ENCODE data around the gene ASB4.
A peak's percentile ranks its signal among the peaks of the same experiment; 100 is the strongest.
"Not testable (repeated sequence)": the region's sequence is repeated elsewhere in the genome, so short reads cannot be mapped to it uniquely, and the experiment has no call there.

The ASB4 gene

DNA sequence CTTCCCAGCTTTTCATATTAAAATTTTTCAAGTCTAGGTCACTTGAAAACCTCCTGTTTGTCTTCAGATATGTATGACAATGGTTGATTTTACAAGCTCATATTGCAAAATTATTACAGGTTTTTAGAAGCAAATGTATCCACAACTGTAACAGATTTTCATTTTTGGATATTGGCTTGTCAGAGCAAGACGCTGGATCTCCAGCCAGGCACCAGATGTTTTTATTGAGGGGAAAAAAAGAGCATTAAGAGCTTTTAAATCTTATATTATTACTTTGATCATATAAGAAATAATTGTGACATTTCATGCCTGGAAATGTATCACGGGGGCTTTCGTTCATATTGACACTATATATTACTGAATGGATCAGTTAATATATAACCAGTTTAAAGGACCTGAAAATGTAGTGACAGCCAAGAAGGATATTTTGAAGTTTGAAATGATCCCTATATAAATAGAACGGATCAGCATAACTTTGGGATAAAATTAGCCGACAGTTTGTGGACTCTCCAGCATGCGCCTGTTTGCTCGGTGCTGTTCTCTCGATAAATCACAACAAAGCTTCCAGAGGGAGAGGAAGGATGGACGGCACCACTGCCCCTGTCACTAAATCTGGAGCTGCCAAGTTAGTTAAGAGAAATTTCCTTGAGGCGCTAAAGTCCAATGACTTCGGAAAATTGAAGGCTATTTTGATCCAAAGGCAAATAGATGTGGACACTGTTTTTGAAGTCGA, at the start of gene ASB4:
ASB4 (plus strand) TSS at position 553 of the 733 bp plus-strand sequence; CDS start at position 582, 29 bp downstream.
- no peak for DNase-seq

- DNase-seq, result no peak
These were observed 49.3 kb upstream of the ASB4 start for GRCh38 chr7:95436407-95436806.

- no peak for DNase-seq
These were observed 45.2 kb upstream of the ASB4 start for GRCh38 chr7:95440394-95441038.

GRCh38 chr7:95441042-95441823, 44.5 kb upstream of the ASB4 start:
- DNase-seq, result no peak

DNA sequence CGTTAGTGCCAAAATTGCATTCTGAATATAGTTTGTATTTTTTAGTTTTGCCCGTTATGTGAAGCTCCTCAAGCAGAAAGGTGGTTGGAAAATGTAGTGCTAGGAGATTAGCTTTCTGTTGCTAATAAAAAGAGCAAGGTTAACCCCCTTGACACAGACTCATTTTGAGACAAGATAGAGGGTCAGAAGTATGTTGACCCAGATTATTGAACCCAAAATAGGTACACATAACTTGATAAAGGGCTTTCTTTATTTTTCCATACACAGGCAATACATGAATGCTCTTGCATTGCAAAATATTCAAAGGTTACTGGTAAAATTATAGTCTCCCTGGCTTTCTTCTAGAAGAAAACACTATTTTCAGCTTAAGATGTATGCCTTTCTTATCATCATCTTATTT, 40.9 kb upstream of the ASB4 start:
- no peak for DNase-seq

GRCh38 chr7:95446618-95447017, 39.1 kb upstream of the ASB4 start:
- DNase-seq, result no peak

GRCh38 chr7:95454438-95455045, 31.2 kb upstream of the ASB4 start:
- no peak for DNase-seq

DNA sequence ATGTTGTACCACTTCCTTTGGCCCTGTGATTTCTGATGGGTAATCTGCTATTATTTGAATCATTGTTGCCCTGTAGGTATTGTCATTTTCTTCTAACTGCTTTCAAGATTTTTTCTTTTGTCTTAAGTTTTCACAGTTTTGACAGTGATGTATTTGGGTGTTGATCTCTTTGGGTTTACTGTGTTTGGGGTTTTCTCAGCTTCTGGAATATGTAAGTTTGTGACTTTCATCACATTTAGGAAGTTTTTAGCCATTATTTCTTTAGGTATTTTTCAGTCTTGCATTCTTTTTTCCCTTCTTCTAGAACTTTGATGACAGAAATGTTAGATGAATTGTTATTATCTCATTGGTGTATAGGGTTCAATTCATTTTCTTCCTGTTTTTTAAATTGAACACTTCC, 27.8 kb upstream of the ASB4 start:
- DNase-seq, result no peak

DNA sequence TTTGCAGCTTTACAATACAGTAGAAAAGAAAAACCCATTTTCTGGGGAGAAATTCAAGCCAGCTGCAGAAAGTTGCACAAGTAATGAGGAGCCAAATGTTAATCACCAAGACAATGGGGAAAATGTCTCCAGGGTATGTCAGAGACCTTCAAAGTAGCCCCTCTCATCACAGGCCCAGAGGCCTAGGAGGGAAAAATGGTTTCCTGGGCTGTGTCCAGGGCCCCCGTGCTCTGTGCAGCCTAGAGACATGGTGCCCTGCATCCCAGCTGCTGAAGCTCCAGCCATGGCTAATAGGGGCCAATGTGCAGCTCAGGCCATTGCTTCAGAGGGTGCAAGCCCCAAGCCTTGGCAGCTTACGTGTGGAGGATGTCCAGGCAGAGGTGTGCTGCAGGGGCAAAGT, 25.1 kb upstream of the ASB4 start:
- not testable (repeated sequence) for DNase-seq

- DNase-seq, result no peak
These were observed 17.7 kb upstream of the ASB4 start for GRCh38 chr7:95467912-95468607.

GRCh38 chr7:95469187-95469586, 16.6 kb upstream of the ASB4 start:
- DNase-seq, result no peak

GRCh38 chr7:95469848-95470247, 15.9 kb upstream of the ASB4 start:
- no peak for DNase-seq

- peak in 1 of 2 experiments; percentile 4 for DNase-seq
These were observed 15.3 kb upstream of the ASB4 start for GRCh38 chr7:95470452-95470851.

GRCh38 chr7:95471071-95471470, 14.7 kb upstream of the ASB4 start:
- DNase-seq, result no peak

GRCh38 chr7:95472581-95473161, 13.1 kb upstream of the ASB4 start:
- DNase-seq, result no peak

DNA sequence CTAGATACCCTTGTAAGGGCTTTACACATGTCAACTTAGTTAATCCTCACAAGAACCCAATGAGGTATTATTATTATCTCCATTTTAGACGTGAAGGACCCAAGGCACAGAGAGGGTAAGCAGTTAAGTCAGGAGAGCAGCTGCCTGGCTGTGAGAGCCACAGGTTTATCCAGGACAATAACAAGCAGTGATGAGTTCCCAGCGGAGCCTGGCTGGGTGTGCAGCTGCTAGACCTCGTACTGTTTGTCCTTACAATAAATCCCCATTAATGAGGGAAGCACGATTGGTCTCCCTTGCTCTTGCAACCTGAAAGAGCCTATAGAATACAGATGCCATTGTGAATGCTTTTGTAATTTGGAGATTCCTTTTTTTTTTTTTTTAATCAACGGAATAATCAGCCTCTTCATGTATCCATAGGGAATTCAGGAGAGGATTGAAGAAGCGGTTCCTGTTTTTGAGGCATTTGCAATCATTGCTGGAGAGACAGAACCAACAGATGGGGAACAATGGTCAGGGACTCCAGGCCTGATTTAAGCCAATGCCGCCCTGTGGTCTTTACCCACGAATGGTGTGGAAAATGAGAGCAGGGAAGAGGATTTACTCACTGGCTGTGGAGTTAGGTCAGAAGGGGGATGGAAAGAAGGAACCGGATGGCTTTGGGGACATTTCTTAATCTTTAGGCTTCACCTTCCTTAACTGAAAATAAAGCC, 12.3 kb upstream of the ASB4 start:
- DNase-seq, result no peak

DNA sequence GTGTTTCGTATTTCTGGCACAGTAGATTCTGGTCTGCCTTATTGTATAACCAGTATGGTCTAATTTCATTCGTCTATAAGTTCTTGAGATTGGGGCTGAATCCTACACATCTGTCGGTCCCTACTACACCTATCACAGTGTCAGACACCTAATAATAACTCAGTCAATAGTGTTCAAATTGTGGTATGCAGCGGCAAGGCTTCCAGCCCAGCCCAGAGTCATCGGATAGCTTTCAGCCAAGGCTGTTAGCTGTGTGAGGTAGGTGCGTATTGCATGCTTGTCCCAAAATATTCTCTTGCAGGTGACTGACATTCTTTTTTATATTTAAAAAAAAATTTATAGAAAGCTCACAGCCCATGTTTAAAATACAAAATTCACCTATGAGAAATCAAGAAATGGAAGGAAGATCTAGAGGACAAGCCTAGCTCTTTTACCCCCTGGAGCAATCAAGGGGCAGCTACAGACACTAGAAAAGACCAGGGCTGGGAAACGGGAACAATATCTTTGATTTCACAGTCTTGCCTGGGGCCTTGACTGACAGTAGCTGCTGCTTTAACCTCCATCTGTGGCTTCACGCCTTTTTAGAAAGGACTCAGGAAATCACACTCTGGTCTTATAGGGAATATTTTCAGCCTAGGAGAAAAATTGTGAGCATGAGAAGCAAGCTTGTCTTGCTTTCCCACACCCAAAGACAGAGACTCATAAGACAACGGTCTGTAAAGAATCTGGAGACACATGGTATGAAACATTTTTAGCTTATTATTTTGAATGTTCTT, 9.5 kb upstream of the ASB4 start:
- no peak for DNase-seq

- peak; percentile 68 to 85 for DNase-seq
These were observed 8.7 kb upstream of the ASB4 start for GRCh38 chr7:95476904-95477594.

DNA sequence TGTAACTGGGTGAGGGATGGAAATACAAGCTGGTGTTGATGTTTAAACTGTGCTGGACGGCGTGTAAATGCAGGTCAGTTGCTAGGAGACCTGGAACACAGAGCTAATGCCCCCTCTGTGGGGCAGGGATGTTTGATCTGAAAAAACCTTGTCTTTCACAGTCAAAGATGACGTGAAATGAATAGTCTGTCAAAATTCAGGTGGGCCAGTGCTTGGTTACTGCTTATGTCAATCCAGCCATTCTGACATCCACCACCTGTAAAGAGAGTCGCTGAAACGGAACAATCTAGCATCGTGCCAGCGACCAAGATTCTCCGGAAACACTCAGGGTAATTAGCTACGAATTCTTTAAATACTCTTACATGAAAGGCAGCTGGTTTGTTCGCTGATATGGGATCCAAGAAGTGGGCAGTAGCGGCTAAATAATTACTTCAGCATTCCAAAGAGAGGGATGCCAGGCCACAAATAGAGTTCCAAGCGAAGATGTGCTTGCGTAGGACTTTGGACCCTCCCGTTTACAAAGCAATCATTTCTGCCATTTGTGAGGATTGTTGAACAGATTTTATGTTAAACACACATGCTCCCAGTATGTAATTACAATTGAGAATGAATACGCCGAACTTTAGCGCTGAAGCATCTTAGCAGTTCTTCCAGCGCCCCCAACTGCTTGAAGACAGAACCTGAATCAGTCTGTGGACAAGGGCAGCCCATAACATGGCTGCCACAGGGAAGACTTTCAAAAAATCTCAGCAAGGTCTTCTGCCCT, 7.3 kb upstream of the ASB4 start:
- DNase-seq, result peak; percentile 37 to 38
